ENCODE data around the gene INHBB.

Gene INHBB

DNA sequence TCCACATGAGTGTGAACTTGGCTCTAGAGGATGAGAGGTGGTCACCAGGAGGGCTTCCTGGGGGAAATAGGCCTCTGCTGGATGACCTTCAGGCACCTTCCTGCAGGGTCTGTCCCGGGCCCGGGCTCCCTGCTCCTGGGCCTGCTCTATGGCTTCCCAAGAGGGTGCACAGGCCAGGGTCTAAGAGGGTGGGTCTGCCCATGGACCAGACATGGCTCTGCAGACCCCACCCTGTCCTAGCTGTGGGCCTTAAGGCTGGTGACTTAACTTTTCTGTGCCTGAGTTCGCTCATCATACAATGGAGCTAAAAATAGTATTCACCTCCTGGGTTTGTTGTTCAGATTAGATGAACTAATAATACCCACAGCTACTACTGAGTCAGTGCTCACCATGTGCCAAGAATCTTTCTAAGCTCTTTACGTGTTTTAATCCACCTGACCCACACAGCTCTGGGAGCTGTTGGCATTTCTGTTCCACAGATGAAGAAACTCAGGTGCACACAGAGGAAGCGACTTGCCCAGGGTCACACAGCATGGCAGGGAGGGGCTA, 14.4 kb downstream of the INHBB start:
- no peak for DNase-seq

DNA sequence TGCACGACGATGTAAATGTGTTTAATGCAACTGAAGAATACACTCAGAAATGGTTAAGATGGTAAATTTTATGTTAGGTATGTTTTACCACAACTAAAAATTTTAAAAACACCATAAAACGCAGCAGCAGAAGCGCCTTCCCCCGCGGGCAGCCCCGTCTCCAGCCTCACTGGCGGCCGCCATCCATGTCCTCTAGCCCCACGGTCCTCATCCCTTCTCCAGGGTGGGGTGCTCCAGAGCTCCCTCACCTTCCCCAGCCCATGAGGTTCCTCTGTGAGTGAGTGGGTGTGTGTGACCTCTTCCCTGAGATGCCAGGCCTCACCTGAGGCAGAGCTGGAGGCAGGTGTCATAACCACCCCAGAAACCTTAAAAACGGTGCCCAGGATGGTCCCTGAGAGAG, 17.0 kb downstream of the INHBB start:
- DNase-seq: no peak

DNA sequence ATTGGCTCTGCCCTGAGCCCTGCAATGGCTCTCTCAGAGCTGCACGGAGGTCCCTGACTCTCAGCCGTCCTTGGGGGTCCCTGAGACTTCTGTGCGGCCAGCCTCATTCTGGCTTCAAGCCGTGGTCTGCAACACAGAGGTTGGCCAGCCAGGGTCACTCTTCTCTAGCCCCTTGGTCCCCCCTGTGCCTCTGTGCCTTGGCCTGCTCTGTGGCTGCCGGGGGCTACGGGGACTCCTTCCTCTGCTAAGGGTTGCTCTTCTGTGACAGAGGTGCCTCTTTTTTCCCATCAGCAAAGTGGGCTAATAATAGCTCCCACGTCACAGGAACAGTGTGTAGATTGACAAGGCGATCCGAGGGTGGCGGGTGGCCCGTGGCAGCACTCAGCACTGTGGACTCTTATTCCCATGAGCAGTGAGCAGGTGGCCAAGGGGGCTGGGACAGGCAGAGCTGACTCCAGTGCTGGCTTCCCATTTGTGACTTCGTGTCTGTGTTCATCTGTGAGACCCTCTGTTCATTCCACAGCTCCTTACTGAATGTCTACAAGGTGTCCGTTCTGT, 19.4 kb downstream of the INHBB start:
- no peak for DNase-seq

DNA sequence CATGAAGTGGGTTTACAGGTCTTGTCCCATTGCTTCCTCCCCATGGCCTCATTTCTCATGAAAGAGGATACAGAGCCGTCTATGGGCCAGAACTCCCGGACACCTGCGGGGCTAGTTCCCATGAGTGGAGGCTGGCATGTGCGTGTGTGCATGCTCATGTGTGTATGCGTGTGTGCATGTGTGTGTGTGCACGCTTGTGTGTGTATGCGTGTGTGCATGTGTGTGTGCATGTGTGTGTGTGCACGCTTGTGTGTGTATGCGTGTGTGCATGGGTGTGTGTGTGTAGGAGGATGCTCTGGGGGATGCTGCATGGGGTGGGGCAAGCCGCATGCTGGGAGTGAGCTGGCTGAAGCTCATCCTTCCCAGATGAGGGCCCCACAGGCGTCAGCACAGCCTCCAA, 20.8 kb downstream of the INHBB start:
- DNase-seq: no peak

DNA sequence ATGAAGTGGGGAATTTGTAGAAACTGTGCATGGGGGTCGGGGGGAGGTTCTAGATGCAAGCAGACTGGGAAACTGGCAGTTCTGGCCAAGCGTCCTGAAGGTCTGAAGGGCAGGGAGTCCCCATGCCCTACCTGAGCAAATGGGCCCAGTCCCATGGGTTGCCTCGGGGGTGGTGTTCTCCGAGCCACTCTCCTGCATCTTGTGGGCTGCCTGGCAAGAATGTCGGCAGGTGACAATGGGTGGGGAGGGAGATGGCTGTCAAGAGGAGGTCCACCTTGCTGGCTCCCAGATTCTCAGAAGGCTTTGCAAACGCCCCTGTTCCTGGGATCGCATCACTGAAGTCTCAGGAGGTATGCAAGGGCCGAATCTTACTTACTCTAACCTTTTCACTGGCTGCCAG, 21.3 kb downstream of the INHBB start:
- DNase-seq: no peak

DNA sequence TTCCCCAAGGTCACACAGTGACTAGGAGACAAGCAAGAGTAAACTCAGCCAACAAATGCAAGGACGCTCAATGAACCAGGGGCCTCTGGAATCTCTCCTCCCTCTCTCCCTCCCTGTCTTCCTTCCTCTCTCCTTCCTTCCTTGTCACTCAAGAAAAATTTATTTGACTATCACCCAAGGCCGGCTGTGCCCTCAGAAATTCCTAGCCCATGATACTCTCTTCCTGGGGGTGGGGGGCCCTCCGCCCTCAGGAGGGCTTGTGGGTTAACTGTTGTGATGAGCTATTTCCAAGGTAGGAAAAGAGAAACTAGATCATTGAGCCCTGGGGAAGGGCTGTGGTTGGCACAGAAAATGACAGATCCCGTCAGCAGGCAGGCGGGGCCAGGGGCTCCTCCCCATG, 21.7 kb downstream of the INHBB start:
- no peak for DNase-seq

DNA sequence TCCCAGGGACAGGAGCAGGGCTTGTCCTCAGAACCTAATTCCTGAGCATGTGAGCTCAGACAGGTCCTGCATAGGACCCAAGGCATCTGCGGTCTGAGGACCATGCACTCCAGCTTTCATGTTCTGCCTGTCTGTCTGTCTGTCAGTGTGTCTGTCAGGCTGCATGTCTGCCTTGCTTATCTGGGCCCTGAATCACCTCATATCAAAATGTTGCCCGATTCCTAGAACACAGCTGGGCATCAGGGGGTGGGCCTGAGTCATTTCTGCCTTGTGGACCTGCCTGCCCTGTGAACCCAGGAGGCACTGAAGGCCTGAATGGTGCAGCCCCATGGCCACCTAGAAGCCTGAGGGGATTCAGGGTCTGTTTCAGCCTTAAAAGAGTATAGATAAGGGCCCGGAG, 22.1 kb downstream of the INHBB start:
- DNase-seq: no peak

DNA sequence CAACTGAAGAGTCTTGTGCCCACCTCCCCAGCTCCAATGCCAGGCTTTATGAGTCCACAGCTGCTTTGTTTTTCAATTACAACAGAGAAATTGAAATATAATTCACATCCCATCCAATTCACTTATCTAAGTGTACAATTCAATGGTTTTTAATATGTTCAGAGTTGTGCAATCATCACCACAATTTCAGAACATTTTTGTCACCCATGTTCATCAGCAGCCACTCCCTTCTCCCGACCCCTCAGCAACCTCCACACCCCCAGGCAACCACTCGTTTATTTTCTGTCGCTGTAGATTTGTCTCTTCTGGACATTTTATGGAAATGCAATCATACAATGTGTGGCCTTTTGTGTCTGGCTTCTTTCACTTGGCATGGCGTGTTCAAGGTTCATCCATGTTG, 23.3 kb downstream of the INHBB start:
- DNase-seq: no peak

DNA sequence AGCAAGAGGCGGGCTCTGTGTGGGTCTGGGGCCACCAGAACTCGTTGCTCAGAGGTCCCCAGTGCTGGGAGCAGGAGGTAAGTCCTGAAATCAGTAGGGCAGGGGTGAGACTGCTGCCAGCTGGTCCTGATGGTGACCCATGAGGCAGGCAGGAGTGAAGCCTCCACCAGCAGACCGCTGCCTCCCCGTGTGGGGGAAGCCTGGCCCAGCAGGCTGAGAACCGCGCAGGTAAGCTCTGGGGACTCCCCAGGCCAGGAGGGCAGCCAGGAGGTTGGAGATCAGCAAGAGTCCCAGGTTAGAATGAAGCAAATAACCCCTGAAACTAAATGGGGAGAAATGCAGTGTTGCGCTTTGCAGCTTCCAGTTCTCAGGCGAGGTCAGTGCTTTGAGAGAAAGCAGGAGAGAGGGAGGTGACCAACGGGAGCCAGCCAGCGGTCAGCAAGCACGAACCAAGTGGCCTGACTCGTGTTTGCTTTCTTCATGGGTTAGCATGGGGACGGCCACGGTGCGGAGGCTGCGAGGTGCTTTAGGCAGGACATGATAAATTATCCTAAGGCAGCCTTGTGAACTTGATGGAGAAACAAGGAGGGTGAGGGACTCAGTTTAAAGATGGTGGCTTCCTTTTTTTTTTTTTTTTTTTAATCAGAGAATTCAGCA, 26.2 kb downstream of the INHBB start:
- no peak for DNase-seq

DNA sequence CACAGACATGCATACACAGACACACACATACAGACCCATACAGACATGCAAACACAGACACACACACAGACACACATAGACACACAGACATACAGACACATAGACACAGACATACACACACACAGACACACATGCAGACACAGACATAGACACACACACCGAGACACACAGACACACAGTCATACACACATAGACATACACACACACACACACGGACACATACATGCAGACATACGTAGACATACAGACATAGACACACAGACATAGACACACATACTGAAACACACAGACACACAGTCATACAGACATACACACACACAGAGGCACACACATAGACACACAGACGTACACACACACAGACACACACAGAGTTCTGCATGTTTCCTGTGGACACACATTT, 26.9 kb downstream of the INHBB start:
- no peak for DNase-seq

DNA sequence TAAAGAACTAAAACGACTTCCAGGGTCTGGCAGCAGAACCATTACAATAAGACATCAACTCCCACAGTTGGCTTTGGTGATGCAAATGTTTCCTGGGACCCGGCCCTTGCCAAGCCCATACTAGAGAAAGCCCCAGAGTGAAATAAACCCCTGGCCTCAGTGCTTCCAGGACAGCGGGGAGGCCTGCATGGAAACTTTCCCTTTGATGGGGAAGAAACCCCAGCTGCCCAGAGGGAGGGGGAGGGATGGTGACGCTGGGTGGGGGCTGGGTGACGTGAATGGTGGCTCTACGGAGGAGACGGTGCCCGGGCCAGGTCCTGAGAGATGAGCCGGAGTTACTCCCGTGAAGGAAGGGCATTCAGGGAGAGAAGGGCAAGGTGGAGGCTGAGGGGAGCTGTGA, 27.5 kb downstream of the INHBB start:
- no peak for DNase-seq

DNA sequence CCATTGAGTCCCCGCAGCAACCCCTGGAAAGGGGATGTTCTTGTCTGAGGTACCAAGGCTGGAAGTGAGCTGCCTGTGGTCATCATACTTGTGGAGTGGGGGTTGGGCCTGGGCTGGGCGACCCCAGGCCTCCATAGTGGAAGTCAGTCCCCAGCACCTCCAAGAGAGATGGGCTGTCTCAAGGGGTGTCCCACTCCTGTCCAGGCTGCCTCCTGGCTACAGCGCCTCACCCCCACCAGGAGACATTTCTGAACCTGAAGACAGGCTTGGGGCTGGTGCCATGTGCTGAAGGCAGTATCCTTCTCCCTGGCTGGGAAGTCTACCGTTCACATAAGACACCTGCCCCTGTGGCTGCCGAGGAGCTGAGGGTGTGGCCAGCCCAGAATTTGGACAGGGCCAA, 28.9 kb downstream of the INHBB start:
- no peak for DNase-seq

DNA sequence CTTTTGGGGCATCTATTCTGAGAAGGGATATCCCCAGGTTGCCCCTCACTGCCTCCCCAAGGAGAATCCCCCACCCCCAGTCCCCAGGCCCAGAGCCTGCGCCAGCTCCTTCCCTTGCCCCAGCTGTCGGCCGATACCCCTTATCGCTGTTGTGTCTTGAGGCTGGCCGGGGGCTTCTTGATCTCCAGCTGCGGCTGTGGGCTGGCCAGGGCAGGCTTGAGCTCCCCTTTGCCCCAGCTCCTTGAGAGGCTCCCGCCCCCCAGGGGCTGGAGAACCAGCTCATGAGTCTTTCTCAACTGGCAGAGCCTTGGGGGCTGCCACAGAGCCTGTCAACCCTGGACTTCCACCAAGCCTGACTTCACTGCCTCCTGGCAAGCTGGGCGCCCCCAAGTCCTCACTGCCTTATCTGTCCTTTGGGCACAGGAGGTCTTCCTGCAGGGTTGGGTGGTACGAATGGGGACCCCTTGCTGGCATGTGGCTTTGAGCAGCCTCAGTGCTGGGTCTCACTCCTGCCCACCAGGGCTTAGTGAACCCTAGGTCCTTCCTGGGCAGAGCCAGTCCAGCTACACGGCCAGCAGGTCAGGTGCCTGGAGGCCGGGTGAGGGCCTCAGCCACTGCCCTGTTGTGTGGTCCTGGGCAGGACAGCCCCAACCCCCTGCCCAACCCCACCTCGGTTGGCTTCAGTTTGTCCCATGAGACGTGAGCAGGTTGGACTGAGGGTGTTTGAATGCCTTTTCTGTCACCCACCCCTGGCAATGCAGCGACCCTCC, 29.5 kb downstream of the INHBB start:
- no peak for DNase-seq

DNA sequence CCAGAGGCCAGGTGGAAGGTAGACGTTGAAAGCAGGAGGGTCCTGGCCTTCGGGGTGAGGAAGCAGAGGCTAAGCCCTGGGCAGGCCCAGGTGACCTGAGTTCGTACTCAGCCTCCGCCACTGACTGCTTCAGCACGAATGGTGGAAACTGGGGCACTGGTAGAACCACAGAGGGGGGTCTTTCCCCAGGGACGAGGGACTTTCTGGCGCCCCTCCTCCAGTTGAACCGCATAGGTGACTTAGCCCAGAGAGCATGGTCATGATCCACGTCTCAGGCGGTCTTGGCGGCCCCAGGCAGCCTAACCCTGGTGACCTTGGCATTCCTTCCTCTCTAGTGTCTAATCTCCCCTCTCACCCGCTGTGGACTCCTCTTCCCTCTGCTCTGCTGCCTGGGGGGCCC, 30.2 kb downstream of the INHBB start:
- no peak for DNase-seq

DNA sequence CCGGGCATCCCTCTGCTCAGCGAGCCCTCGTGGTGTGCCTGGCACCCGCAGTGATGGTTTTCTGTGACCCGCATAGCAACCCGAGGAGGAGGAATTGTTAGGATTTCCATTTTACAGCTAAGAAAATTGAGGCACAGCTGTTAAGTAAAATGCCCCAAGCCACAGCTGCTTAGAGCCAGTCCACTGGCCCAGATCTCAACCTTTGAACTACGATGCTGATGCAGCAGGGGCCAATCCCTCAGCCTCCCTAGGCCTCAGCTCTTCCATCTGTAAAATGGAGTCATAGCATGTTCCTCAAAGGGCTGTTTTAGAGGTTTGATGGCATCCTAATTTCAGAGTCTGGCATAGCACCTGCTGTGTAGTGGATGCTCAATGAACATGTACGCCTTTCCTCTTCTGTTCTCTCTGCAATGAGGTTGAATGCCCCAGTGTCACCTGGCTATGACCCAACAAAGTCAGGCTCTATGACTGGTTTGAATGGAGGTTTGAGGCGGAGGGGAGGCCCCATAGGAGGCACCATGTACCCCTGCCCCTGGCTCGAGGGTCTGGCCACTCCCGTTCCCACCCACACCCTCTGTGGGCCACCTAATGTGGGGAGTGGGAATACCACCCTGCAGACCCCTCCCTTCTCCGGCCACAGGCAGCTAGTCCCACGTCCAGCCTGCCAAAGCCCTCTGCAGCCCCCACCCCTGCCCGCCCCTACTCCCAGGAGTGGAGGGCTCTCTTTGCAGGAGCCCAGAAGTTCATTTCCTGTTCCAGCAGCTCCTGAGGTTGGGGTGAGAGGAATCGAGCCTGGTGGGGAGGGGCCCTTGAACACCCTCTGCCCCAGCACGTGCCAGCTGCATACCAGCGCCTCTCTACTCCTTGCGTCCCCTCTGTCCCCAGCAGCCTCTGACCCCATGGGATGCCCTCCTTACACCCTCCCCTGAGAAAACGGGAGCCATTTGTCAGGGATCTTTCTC, 31.0 kb downstream of the INHBB start:
- no peak for DNase-seq

DNA sequence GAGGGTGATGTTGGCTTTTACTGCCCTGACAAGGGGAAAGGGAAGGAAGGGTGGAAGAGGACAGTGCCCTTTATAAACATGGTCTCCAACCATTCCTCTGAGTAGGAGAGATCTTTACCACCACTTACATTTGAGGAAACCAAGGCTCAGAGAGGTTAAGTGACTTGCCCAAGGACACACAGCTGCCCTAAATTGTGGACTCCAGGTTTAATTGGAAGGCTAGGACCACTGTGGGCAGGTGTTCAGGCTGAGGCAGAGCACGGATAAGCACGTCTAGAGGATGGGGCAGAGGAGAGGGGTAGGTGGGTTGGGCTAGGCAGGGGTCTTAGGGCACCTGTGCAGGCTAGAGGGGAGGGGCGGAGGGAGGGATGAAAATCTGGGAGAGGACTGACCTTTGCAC, 32.7 kb downstream of the INHBB start:
- no peak for DNase-seq

DNA sequence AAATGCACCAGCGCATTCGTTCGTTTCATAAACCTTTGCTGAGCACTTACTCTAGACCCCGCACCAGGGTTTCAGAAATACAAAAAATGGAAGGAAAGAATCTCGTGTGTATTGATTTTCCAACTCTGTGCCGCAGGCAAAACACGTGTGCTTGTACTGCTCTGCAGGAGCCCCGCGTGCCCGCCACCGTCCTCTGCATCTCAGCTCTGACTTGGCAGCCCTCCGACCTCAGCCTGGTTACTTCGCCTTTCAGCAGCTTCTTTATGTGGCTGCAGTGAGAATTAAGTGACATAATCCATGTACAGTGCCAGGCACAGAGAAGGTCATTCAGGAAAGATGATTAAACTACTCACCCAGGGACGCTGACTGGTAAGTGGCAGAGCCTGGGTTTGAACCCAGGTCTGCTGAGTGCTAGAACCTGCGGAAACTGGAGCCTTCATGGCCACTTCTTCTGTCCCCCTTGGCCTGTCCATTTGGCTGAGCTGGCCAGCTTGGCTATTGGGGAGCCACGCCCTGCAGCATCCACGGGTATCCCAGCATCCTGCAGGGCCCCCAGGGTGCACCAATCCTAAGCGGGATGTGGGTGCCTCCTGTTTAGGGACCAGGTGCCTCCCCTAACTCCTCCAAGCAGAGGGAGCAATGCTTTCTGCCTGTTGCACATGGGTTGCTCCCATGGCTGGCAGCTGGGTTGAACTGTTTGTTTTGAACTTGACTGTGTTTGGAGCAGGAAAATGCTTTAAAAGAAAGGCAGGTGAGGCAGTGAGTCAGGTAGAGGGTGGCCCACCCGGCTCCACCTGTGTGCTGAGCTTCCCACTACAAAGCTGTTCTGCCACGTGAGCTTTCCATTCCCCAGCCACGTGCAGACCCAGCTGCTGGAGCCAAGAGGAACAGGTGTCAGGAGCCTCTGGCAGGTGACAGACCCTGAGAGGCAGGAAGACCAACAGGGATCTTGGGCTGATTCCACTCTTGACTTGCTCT, 34.3 kb downstream of the INHBB start:
- peak; percentile 77 for DNase-seq

DNA sequence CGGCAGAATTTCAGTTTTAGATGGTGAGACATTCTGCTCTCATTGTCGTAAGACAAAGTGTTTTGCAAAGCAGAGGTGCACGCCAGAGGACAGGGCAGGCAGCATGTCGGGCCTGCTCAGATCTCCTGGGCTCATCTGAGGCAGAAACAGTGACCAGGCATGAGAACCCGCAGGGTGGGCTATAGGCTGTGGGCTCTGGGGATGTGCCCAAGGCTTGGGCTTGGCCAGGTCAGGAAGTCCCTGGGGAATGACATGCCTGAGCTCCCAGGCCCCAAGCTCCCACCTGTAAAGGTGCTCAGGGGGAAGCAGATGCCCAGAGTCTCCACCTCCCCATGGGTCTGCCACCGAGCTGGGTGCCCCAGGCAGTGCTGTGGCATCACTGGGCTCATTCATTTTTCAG, 35.3 kb downstream of the INHBB start:
- DNase-seq: no peak

DNA sequence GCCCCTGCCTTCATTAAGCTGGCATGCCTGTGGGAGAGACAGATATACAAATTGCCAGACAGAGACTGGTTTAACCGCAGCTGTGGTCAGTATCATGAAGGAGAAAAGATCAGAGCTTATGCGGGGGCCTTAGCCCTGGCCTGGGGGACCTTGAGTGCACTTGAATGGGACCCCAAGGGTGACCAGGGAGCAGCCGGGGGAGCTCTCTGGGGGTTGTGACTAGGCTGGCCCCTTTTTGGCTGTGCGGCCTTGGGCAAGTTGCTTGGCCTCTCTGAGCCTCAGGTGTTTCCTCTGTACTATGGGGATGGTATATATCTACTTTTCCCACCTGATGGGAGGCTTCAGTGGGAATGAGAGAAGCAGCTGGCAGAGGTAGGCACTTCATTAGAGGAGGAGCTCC, 35.7 kb downstream of the INHBB start:
- DNase-seq: no peak

DNA sequence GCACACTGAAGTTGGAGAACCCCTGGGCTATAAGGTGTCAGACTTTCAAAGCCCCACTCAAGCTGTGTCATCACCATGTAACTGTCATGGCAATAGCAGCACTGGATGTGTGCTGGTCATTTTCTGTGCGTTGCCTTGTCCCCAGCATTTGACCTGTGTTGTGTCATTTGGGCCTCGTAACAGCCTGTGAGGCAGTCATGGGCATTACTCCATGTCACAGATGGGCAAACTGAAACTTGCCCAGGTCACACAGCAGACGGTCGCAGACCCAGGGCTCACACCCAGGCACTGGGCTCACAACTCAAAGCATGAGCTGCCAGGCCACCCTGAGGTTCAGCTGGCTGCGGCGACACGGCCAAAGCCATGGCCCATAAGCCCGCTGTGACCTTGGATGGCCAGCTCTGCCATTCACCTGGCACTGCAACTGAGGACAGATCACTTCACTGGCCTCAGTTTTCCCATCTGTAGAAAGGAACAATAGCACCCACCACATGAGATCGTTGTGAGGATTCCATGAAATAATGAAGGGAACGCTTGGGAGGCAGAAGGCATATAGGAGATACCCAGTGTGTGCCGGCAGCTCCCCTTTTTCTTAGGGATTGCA, 36.7 kb downstream of the INHBB start:
- DNase-seq: no peak

DNA sequence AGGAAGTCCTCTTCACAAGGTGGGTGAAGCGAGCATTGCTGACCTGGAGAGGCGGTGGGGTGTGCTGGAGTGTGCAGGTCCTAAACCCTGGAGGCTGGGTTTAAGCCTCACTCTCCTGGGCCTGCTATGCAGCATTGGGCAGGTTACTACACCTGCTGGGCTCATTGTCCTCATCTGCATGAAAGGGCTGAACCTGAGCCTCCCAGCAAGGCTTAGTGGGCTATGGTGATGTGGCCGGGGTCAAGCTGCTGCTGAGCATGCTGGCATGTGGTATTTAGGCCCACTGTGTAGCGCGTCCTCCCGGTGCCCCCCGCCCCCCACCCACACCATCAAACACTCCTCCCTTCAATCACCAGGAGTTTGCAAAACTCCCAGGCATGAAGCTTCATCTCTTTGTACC, 37.3 kb downstream of the INHBB start:
- no peak for DNase-seq
